Right renal pelvis (tissue), 4 donors: ENCODE measurements around the gene ACSF2. TPM values are rescaled to one million over a fixed set of nuclear protein-coding genes. Genes with fewer than 3 reads are reported as not detected.

ENCODE experiments used
- DNase-seq, 4 donors: peaks; one replicate each; pipeline ENCODE4 v3.0.0-alpha.2; 2013; ENCODE audit warnings: low read depth in 4 of 4, low spot score in 3 of 4, missing footprints in 1 of 4
- polyA plus RNA-seq, 4 donors: library from polyadenylated mRNA; unstranded; fragments of 120-200 nt; gene quantifications; one replicate each; pipeline ENCODE4 v1.2.1, GENCODE V29; 2013; ENCODE audit not compliant: insufficient read length in 4 of 4

ACSF2 gene
- polyA plus RNA-seq, 4 donors: 68.7 to 97.0 (median 91.0) TPM

DNA sequence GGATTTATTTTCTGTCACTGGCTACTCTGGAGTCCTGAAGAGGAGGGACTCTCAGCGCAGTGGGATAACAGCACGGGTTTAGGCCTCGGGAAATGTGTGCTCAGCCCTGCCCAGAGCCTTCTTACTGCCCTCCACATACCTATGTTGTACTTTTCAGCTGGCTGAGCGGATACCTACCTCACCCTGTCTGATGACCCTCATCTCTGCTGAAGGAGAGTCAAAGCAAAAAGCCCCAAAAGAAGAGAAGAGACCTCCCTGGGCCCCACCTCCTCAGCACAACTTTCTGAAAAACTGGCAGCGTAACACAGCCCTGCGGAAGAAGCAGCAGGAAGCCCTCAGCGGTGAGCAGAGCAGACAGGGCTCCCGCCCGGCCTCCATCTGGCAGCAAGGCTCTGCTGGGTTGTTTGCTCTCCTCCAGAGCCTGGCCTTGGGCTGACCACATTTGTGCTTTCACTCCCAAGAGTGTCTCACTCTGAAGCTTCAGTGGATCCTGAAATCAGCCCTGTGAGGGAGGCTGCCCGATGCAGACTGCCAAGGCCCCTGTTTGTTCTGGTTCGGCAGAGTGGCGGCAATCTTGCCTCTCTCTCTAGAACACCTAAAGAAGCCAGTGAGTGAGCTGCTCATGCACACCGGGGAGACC is 92.5 kb downstream of the ACSF2 start:
- no peak for DNase-seq

DNA sequence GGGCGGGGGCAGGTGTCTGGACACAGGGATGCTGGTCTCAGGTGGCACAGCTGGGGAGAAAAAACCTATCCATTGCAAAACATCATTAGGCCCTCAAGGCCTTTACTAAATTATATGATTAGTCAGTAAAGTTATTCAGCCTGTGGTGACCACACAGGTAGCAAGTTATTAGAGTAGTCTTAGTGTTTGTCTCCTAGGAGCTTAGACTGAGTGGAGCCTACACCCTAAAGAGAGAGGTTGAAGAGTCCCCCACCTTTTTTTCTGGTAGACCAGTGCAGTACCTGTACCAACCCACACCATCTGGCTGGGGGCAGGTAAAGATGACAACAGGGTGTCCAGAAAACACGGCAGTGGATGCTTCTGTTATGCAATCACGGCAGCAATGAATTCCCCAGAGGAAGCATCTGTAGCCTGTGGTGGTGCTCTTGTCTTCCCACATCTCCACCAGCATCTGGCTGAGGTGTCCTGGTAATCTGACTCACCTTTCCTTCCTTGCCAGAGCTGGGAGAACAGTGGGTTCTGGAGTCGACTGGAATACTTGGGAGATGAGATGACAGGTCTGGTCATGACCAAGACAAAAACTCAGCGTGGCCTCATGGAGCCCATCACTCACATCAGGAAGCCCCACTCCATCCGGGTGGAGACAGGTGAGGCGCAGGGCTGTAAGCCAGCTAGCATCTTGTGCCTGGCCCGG is 93.3 kb downstream of the ACSF2 start:
- DNase-seq: no peak

DNA sequence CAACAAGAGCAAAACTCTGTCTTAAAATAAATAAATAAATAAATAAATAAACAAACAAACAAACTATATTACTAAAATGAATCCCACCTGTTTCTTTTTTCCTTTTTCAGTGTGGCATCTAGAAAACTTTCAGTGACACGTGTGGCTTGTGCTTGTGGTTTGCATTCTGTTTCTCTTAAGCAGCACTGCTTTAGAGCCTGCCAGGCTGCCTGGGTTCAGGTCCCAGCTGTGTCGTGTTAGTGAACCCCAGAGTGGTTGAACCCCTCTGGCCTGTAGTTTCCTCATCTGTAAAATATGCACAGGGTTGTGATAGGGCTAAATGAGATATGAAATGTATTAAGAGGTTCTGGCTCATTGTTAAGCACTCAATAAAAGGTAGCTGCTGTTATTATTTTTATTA is 94.5 kb downstream of the ACSF2 start:
- DNase-seq: no peak

DNA sequence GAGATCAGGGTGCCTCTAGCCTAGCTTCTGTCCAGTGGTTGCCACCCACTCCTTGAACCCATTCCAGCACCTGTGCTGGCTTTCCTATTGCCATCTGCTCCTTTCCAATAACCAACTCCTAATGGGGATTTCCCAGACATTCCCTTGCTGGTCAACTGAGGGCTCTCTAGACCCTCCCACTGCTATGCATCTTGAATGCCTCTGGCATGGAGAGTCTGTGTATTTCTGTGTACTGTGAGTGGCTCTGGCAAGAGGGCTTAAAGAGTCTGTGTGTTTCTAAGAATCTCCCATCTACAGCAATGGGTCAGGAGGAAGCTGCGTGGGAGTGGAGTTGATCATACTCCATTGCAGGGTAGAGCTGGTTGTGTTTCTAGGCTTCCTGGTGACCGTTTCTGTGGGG is 95.5 kb downstream of the ACSF2 start:
- DNase-seq: no peak

DNA sequence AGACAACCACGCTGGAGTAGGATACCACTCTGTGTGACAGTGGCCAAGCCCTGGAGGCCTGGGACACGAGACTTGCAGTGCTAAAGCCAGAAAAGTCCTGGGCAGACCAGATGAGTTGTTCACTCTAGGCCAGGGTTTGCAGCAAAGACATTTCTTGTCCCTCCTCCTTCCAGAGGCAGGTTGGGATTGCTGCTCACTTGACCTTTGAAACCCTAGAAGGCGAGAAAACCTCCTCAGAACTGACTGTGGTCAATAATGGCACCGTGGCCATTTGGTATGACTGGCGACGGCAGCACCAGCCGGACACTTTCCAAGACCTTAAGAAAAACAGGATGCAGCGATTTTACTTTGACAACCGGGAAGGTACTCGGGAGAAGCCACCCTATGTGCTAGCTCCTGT is 96.7 kb downstream of the ACSF2 start:
- DNase-seq: no peak

DNA sequence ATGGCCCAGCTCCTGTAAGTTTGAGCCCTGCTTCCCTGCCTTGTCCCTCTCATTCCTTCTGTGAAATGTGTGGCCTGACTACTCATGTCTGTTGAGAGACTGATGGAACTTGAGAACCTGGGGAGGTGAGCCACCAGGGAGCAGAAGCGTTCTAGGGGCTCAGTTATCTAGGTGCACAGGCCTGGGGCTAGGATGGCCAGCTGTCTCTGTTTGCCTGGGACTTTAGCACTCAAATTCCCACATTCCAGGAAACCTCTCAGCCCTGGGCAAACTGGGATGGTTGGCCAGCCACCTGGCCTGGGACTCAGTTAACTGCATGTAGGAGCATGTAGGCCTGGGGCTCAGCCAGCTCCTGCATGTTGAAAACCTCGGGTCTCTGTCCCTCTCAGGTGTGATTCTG is 97.2 kb downstream of the ACSF2 start:
- DNase-seq: no peak

Other genes starting within 250 kb of the ACSF2 start
- 100 to 1,000 TPM; 539 to 919 (median 649) TPM for gene COL1A1, start 224.6 kb upstream of the ACSF2 start, polyA plus RNA-seq
- 1 to 10 TPM; 1.7 to 3.0 (median 2.4) TPM for gene TMEM92, start 151.8 kb upstream of the ACSF2 start, polyA plus RNA-seq
- gene XYLT2, start 80.1 kb upstream of the ACSF2 start, polyA plus RNA-seq: 10 to 100 TPM; 17.9 to 25.8 (median 19.0) TPM
- gene MRPL27, start 53.0 kb upstream of the ACSF2 start, polyA plus RNA-seq: 10 to 100 TPM; 64.6 to 78.2 (median 73.0) TPM
- gene EME1, start 53.0 kb upstream of the ACSF2 start, polyA plus RNA-seq: 1 to 10 TPM; 7.4 to 9.1 (median 7.9) TPM
- gene LRRC59, start 28.7 kb upstream of the ACSF2 start, polyA plus RNA-seq: 10 to 100 TPM; 59.9 to 65.0 (median 63.8) TPM
- 1 to 10 TPM in 3 of 4 donors, under 1 TPM in 1; 0.91 to 3.0 (median 1.7) TPM for gene CHAD, start 42.7 kb downstream of the ACSF2 start, polyA plus RNA-seq
- 10 to 100 TPM; 49.7 to 56.5 (median 53.1) TPM for gene RSAD1, start 52.6 kb downstream of the ACSF2 start, polyA plus RNA-seq
- 1 to 10 TPM; 1.9 to 3.0 (median 2.2) TPM for gene MYCBPAP, start 82.2 kb downstream of the ACSF2 start, polyA plus RNA-seq
- gene EPN3, start 106.5 kb downstream of the ACSF2 start, polyA plus RNA-seq: 10 to 100 TPM; 10.1 to 12.9 (median 10.9) TPM
- gene SPATA20, start 121.0 kb downstream of the ACSF2 start, polyA plus RNA-seq: 10 to 100 TPM; 52.2 to 62.3 (median 53.7) TPM
- gene CACNA1G, start 134.5 kb downstream of the ACSF2 start, polyA plus RNA-seq: 1 to 10 TPM; 6.5 to 7.4 (median 6.9) TPM
- 10 to 100 TPM in 1 of 4 donors, 1 to 10 TPM in 3; 6.9 to 11.3 (median 9.7) TPM for gene ABCC3, start 208.7 kb downstream of the ACSF2 start, polyA plus RNA-seq